ENCODE measurements around the gene DCPS. TPM values are rescaled to one million over a fixed set of nuclear protein-coding genes. Genes with fewer than 3 reads are reported as not detected.

DCPS gene
- total RNA-seq, 1 donor from 2014 or later: 7.2 TPM

DNA sequence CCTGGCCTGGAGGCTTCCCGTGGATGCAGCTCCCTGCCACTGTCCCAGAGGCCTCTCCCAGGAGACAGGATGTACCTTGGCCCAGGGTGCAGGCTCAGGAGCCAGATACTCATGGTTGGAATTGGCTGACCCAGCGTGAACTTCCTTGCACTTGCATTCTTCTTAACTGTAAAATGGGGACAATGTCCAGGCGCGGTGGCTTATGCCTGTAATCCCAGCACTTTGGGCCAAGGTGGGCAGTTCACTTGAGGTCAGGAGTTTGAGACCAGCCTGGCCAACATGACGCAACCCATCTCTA lies 31.6 kb downstream of the DCPS start:
- H3K36me3 Mint-ChIP-seq (ENCODE audit: unreplicated experiment): no peaks in the 10 kb centered on the region
- peaks cover 11% of the 10 kb centered on the region for H3K27me3 Mint-ChIP-seq (ENCODE audit: unreplicated experiment)
- DNase-seq: no peak
- peaks cover 20% of the 10 kb centered on the region for H3K4me1 Mint-ChIP-seq (ENCODE audit: low read depth, unreplicated experiment)
- TF ChIP-seq, protein P1, sequence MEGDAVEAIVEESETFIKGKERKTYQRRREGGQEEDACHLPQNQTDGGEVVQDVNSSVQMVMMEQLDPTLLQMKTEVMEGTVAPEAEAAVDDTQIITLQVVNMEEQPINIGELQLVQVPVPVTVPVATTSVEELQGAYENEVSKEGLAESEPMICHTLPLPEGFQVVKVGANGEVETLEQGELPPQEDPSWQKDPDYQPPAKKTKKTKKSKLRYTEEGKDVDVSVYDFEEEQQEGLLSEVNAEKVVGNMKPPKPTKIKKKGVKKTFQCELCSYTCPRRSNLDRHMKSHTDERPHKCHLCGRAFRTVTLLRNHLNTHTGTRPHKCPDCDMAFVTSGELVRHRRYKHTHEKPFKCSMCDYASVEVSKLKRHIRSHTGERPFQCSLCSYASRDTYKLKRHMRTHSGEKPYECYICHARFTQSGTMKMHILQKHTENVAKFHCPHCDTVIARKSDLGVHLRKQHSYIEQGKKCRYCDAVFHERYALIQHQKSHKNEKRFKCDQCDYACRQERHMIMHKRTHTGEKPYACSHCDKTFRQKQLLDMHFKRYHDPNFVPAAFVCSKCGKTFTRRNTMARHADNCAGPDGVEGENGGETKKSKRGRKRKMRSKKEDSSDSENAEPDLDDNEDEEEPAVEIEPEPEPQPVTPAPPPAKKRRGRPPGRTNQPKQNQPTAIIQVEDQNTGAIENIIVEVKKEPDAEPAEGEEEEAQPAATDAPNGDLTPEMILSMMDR (IDR thresholded peaks at IDR 0.05; ENCODE audit: partially characterized antibody, unreplicated experiment): no peak
- H3K27ac Mint-ChIP-seq (ENCODE audit: unreplicated experiment): no peak overlapping the region
- H3K9me3 Mint-ChIP-seq (ENCODE audit: unreplicated experiment): peaks cover 5% of the 10 kb centered on the region
- no peak overlapping the region for H3K4me3 Mint-ChIP-seq (ENCODE audit: unreplicated experiment)

DNA sequence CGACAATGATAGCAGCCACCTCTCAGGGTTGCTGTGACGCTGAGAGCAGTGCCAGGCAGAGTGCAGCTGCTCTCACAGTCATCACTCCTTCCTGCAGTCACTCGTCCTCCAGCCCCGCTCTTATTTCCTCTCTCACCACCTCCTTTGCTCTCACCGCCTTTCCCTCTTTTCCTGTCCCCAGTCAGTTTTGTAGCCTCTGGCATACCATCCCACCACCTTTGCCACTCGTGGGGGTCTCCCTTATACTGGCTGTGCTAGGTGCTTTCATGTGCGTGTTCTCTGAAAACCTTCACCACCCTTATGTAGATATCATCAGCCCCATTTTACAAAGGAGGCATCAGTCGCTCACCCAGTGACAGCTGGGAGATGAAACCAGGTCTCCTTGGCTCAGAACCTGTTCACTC lies 32.3 kb downstream of the DCPS start:
- Mint-ChIP-seq H3K4me3 (ENCODE audit: unreplicated experiment) (no peak overlapping the region), H3K27ac (ENCODE audit: unreplicated experiment) (no peak overlapping the region), H3K9me3 (ENCODE audit: unreplicated experiment) (peaks cover 8% of the 10 kb centered on the region), H3K4me1 (ENCODE audit: low read depth, unreplicated experiment) (peaks cover 20% of the 10 kb centered on the region), H3K36me3 (ENCODE audit: unreplicated experiment) (no peaks in the 10 kb centered on the region), H3K27me3 (ENCODE audit: unreplicated experiment) (peaks cover 12% of the 10 kb centered on the region)
- no peak for DNase-seq
- TF ChIP-seq, protein P1 (IDR thresholded peaks at IDR 0.05; ENCODE audit: partially characterized antibody, unreplicated experiment): no peak

DNA sequence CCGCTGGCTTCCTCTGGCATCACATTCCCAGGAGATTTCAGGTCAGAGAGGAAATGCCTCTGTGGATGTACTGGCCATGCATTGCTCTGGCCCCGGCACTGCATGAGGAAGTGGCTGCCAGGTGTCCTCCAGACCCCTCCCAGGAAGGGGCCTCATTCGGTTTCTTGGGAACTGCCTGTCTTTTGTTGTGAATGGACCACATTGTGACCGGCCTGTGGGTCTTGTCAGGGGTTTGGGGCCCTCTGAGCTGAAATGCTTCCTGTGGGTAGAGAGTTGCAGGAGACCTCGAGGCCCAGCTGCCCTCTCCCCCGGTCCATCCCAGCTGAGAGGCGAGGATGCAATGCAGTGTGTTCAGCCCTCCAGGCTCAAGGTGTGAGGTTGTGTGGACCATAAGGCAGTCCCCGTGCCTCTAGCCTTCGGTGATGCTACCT lies 32.8 kb downstream of the DCPS start:
- no peak for DNase-seq
- TF ChIP-seq, protein P1 (IDR thresholded peaks at IDR 0.05; ENCODE audit: partially characterized antibody, unreplicated experiment): no peak
- H3K27ac Mint-ChIP-seq (ENCODE audit: unreplicated experiment): no peak overlapping the region
- peaks cover 12% of the 10 kb centered on the region for H3K27me3 Mint-ChIP-seq (ENCODE audit: unreplicated experiment)
- peaks cover 8% of the 10 kb centered on the region for H3K9me3 Mint-ChIP-seq (ENCODE audit: unreplicated experiment)
- no peak overlapping the region for H3K4me3 Mint-ChIP-seq (ENCODE audit: unreplicated experiment)
- no peaks in the 10 kb centered on the region for H3K36me3 Mint-ChIP-seq (ENCODE audit: unreplicated experiment)
- peaks cover 20% of the 10 kb centered on the region for H3K4me1 Mint-ChIP-seq (ENCODE audit: low read depth, unreplicated experiment)

- H3K4me3 Mint-ChIP-seq (ENCODE audit: unreplicated experiment): no peak overlapping the region
- peaks cover 8% of the 10 kb centered on the region for H3K9me3 Mint-ChIP-seq (ENCODE audit: unreplicated experiment)
- peaks cover 20% of the 10 kb centered on the region for H3K4me1 Mint-ChIP-seq (ENCODE audit: low read depth, unreplicated experiment)
- peaks cover 12% of the 10 kb centered on the region for H3K27me3 Mint-ChIP-seq (ENCODE audit: unreplicated experiment)
- TF ChIP-seq, protein P1 (IDR thresholded peaks at IDR 0.05; ENCODE audit: partially characterized antibody, unreplicated experiment): no peak
- H3K27ac Mint-ChIP-seq (ENCODE audit: unreplicated experiment): no peak overlapping the region
- DNase-seq: no peak
- H3K36me3 Mint-ChIP-seq (ENCODE audit: unreplicated experiment): no peaks in the 10 kb centered on the region
Observed at GRCh38 chr11:126337126-126337473, 33.2 kb downstream of the DCPS start.

DNA sequence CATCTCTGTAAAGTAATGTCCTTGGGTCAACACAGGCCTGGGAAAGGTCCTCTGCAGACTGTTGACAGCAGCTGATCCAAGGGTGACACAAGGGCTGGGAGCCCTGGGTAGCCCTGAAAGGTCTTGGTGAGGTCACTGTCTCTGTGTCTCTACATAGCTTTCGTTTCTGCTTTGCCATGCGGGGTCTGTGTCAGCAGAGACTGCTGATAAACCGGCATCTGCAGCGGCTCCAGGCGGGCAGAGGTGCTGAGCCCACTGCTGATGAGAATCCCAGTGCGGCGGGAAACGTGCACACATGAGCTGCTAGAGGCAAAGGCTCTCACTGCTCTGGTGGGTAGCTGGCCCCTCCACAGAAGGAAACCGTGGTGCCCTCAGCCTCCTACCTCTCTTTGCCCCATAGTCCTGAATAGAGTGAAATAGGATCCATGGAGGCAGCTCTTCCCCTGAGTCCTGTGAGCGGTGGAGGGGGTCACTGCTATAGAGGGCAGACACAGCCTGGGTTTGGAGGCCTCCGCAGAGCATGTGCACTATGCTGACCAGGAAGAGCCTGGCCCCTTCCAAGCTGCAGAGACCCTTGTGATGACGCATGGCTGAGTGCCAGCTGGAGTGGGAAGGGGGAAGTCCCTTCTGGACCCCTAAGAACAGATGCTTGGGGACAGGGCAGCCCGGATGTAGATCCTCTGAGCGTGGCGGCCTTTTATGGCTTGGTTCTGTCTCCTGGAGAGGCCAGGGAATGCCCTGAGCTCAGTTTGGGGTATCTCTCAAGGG lies 33.8 kb downstream of the DCPS start:
- Mint-ChIP-seq H3K27me3 (ENCODE audit: unreplicated experiment) (peaks cover 10% of the 10 kb centered on the region), H3K4me3 (ENCODE audit: unreplicated experiment) (no peak overlapping the region), H3K27ac (ENCODE audit: unreplicated experiment) (no peak overlapping the region), H3K36me3 (ENCODE audit: unreplicated experiment) (no peaks in the 10 kb centered on the region), H3K4me1 (ENCODE audit: low read depth, unreplicated experiment) (peaks cover 20% of the 10 kb centered on the region), H3K9me3 (ENCODE audit: unreplicated experiment) (peaks cover 8% of the 10 kb centered on the region)
- TF ChIP-seq, protein P1 (IDR thresholded peaks at IDR 0.05; ENCODE audit: partially characterized antibody, unreplicated experiment): no peak
- no peak for DNase-seq

Measured in glutamatergic neuron (in vitro differentiated cells).